Stimulated activated CD8-positive, alpha-beta memory T cell treated with anti-CD3 and anti-CD28 coated beads, Interleukin-4, amount 100 ng/mL, for 1 hour (primary cell): ENCODE measurements around the gene NCOA5.
A peak's percentile ranks its signal among the peaks of the same experiment; 100 is the strongest.
"Not testable (repeated sequence)": the region's sequence is repeated elsewhere in the genome, so short reads cannot be mapped to it uniquely, and the experiment has no call there.

Experiments used
- DNase-seq, 2 donors: peaks; one replicate each; pipeline ENCODE4 v3.0.0-alpha.2; 2020; ENCODE audit warnings: low read depth in 2 of 2, low spot score in 1 of 2

NCOA5 gene

DNA sequence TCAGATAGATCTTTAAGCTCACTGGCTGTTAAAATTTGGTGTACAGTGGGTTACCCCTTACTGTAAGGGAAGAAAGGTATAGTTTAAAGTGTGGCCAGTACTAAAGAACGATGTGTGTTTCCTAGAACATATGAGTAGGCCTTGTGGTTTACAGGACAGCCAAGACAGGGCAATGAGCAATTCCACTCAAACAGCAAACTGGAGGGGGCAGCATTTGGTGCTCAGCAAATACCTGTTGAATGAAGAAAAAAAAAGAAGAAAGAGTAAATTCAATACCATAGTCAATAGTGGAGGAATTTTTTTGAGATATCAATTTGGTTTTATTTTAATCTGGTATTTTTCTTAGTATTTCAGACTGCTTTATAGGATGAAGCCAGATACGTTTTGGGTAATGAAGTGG lies 3.8 kb upstream of the NCOA5 start:
- DNase-seq: no peak

DNA sequence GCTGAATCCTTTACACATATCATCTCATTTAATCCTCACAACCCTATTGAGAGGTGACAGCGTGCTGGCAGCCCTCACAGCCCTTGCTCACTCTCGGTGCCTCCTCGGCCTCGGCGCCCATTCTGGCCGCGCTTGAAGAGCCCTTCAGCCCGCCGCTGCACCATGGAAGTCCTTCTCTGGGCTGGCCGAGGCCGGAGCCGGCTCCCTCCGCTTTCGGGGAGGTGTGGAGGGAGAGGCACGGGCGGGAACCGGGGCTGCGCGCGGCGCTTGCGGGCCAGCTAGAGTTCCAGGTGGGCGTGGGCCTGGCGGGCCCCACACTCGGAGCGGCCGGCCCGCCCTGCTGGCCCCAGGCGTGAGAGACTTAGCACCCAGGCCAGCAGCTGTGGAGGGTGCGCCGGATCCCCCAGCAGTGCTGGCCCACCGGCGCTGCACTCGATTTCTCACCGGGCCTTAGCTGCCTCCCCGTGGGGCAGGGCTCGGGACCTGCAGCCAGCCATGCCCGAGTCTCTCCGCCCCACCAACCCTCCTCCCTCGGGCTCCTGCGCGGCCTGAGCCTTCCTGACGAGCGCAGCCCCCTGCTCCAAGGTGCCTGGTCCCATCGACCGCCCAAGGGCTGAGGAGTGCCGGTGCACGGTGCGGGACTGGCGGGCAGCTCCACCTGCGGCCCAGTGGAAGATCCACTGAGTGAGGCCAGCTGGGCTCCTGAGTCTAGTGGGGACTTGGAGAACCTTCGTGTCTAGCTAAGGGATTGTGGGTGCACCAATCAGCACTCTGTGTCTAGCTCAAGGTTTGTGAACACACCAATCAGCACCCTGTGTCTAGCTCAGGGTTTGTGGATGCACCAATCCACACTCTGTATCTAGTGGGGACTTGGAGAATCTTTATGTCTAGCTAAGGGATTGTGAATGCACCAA lies 2.1 kb upstream of the NCOA5 start:
- DNase-seq: not testable (repeated sequence)

DNA sequence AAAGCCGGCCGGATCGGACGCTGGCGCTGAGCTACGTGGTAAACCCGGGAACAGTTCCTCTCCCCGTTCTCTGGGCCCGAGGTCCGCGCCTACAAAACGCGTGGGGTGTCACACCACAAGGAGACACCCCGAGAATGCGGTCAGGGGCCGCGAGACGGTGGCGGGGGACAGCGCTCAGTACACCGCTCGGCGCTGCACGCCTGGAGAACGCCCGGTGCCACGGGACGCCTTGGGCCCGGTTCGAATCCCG lies 670 bp downstream of the NCOA5 start:
- peak in 1 of 2 donors; percentile 15 for DNase-seq

DNA sequence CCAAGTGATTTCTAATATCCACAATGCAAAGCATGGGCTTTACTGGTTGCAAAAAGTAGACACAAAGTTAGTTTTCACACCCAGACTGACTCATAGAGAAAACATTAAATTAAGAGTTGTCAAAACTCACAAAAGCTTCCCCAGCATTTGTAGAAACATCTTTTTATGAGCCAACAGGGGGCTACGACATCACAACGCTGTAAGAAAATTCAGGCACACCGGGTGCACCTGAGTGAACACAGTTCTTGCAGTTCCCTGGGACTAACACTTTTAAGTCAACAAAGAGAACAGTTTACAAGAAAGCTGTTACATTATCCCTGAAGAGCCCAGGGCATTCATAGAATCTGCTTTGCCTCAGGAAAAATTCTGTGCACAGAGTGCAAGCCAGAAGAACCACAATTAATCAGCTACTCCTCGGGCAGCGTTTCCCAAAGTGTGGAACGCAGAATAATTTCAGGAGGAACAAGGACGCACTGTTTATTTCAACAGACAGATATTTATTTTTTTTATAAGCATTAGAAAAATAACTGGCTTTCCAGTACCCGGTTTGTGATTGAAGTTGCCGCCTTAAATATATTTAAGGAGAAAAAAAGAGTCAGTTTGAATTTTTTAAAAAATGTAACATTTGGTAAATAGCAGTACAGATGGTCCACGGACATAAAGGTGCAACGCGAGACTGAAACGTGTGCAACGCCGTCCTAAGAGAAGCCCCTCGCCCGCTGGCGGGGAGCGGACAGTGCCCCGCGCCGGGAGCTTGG lies 1.2 kb downstream of the NCOA5 start:
- DNase-seq: no peak

DNA sequence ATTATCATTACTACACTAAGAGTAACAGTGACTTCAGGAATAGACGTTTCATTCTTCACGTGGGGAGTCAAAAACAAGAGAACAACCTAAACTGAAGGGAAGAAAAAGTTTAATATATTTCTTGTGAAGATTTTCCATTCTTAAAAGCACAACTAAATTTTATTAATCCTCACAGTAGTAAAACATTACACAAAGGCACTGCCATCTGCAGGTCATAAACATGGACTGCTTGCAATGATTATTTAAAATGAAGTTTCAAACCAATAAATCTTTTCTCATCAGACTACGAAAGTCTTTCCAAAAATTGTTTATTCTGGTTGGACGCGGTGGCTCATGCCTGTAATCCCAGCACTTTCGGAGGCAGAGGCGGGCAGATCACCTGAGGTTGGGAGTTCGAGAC lies 2.6 kb downstream of the NCOA5 start:
- DNase-seq: no peak

DNA sequence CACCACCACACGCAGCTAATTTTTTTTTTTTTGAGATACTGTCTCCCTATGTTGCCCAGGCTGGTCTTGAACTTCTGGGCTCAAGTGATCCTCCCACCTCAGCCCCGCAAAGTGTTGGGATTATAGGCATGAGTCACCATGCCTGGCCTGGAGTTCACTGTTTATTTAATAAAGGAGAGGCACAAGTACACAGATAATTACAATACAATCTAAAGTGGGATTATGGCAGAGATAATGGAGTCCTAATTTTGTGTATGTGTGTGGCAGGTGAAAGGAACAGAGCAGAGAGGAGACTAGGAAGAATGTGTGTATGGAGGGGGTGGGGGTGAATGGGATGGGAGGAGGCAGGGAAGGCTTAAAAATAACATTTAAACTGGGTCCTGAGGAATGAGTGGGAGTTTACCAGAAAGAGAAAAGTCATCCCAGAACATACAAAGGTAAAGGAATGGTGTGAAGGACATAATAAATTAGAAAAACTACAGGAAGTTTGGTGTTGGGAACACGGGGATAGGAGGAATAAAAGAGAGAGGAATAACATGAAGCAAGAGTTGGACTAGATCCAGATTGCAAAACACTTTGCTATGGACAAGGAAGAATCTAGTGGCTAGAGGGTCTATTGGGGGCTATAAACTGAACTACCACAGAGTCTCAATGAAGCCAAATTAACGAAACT lies 4.4 kb downstream of the NCOA5 start:
- no peak for DNase-seq

DNA sequence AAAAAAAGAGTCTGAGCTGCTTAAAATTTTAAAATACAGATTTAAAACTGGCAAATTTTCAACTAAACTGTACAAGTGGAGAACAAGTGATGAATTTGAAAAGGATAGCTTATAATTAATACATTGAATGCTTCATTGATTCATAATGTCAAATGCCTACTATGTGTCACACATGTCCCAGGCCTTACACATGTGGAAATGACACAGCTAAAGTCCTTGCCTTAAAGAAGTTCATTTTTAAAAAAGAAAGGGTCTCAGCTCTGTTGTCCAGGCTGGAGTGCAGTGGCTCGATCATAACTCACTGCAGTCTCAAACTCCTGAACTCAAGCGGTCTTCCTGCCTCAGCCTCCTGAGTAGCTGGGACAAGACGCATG lies 5.0 kb downstream of the NCOA5 start:
- DNase-seq: no peak

DNA sequence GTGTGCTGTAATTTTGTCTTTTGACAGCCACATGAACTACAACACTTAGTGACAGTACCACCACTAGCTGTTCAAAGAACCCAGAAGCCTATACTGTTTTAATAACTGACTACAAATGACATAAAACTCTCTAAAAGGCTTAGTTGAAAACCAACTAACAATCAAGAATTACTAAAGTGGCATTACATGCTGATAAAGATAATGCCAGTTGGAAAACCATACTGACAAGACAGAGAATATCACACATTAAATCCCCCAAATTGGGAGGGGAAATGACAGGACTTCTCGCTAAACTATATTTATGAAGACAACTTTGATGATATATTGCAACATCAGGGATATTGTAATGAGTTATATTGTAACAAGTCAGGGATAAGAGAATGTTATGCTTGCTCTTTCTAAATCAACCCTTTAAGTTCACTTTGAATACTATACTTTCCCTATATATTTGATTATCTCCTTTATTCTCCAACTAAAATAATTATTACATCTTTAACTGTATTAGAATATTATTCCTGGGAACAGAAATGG lies 6.2 kb downstream of the NCOA5 start:
- no peak for DNase-seq

DNA sequence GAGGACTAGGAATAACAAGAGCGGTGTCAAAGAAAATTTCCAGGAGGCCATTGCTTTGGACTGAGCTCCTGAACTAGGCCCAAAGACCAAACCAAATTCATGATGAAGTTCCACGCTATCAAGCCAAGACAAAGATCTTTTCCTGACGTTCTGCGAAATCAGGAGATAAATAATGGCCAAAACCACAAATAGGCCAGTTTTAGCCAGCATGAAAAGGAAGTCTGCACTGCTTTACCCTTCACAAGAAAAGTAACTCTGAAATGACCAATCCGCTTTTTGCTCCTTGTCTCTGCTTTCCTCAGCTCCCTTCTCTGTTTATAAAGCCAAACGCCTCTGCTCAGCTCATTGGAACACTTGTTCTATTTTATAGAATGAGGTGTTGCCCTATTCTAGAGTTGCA lies 6.7 kb downstream of the NCOA5 start:
- no peak for DNase-seq

DNA sequence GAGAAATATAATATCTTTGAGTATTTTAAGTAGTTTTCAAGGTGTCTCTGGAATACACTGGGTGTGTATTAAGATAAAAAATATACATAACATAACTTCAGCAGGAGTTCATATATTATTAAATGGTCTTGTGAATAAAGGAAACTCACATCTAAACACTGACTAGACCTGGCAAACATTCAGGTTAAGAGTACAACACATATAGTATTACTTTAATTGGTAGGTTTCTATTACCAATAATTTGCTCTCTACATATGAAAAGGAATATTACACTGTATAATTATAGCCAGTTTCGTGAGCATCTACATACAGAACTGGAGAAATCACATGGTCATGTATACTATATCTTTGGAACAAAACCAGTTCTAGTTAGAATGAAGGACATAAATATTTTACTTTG lies 8.7 kb downstream of the NCOA5 start:
- DNase-seq: no peak

DNA sequence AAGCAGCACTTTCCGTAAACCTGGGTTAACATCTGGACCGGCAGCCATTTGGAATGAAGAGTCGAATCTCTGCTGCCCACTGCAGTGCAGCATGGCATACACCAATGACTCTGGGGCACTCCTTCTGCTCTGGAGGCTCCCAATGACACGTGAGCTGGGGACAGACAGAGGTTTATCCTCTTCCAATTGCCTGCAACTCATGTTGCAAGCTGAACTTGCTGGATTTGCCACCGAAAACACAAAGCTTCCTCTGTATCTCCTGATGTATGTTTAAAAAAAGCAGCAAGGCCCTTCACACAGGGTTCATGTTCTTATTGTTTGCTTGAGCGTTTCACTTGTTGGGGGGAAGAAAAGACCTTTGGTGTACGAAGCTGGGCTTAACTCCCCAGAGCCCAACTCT lies 10.8 kb downstream of the NCOA5 start:
- DNase-seq: no peak

DNA sequence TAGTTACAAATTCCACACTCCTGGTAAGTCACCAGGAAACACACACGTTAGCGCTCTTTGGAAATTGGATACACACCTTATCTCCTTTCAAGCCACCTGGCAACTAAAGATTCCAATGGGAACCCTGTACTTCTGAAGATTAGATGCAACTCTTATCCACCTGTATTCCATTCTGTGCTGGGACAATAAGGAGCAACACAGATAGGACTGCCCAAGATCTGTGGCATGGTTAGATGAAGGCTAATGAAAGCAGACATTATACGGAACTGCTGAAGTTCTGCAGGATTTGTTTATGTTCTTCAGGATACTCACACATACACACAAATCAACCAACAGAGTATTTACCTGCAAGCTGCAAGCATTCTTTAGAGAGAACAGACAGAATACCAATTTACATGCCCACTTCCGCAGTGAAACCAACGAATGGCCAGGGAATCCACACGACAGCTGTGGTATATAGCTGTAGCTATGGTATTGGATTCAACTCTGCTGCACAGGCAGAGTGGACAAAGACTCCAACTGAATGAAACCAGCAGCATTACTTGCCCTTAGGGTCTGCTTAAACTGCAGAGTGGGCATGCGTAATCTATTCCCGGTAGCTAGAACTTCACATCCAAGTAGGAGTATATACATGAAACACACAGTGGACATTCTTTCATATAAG lies 12.0 kb downstream of the NCOA5 start:
- DNase-seq: no peak

DNA sequence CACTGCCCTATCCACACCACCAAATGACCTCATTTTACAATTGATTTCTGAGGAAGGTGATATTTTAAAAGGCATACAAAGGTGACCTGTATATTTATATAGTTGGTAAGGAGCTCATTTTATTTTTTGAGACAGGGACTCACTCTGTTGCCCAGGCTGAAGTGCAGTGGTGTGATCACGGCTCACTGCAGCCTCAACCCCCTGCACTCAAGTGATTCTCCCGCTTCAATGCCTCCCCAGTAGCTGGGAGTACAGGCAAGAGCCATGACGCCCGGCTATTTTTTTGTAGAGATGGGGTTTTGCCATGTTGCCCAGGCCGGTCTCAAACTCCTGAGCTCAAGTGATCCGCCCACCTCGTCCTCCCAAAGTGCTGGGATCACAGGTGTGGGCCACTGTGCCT lies 13.0 kb downstream of the NCOA5 start:
- DNase-seq: no peak

DNA sequence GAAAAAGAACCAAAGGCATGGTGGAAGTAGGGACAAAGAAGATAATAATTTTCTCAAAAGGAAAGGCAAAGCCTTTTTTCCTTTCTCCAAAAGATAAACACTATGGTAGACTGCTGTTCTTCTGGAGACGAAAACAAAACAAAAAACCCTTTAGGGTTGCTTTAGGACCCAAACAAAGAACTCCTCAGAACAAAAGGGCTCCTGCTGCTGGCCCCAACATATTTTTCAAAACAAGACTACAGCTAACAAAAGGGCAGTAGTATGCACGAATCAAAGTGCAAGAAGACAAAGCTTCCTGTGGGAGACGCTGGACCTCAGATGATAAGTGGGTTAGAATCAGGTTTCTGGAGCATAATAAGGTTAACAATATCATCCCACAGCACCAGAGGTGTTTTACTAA lies 15.8 kb downstream of the NCOA5 start:
- no peak for DNase-seq

DNA sequence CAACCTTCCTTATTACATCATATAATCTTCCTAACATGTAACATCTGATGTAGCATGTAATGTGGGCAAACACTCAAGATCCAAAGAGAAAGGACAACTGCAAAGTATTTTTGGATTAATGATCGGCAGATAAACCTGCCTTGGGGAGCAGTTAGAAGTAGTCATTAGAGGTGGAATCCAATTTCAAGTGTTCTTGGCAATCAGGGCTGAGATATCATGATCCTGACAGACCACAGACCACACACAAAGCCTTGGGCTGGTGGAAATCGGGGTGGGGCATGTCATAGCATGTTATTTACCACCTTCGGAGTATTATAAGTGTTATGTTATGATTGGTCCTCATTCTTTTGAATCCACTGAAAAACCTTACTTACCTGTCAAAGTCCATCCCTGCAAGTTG lies 16.3 kb downstream of the NCOA5 start:
- no peak for DNase-seq

DNA sequence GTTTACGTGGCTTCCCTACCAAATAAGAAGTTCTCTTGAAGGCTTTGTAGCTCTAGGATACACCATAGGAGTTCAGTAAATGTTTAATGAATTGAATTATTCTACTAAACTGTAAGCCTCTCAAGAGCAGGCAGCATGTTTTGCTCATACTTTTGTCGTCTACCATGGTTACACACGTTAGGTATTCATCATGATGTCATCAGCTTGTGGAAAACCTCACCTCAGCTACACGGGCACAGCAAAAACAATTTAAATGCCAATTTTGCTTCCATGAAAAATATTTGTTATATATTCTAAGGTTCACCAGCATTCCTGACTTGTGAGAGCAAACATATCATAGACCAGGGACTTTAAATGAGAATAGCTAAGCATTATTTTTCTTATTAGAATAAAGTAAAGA lies 16.7 kb downstream of the NCOA5 start:
- DNase-seq: no peak

DNA sequence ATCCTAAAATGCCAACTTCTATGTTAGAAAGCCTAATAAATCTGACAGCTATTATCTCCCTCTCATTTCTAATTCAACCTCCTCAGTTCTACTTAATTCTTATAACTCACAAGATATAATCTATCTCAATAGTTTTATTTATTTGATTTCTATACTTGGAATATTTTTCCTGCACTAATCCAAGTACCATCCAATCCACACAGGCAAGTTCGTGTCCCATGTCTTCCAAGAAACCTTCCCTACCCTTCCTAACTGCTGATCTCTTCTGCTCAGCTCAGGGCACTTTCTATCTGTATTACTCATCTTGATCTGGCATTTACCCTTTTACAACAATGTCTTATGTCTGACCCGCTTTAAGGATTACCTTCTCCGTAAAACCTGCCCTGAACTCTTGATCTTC lies 18.2 kb downstream of the NCOA5 start:
- DNase-seq: no peak

DNA sequence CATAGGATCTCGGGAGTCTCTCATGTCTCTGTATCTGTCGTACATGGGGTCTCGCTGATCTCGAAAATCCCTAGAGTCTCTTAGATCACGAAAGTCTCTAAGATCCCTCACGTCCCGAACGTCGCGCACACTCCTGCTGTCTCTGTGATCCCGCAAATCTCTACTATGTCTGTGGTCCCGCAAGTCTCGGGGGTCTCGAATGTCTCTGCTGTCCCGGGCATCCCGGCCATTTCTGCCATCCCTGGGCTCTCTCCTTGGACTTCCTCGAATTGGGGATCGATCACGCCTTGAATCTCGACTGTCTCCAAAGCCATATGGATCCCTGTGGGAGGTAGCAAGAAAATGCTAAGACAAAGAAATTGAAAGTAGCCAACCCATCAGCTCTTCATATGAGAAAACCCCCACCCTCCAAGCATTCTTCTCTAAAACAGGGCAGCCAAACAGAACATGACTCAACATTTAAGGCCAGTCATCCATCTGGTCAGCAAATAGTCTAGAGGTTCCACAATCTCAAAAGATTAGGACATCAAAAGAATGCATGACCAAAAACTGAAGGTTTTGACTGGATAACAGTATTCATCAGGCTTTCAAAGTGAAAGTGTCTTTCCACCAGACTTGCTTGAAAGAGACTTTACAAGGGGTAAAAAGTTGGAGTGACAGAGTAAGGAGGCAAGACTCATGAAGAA lies 19.4 kb downstream of the NCOA5 start:
- no peak for DNase-seq

DNA sequence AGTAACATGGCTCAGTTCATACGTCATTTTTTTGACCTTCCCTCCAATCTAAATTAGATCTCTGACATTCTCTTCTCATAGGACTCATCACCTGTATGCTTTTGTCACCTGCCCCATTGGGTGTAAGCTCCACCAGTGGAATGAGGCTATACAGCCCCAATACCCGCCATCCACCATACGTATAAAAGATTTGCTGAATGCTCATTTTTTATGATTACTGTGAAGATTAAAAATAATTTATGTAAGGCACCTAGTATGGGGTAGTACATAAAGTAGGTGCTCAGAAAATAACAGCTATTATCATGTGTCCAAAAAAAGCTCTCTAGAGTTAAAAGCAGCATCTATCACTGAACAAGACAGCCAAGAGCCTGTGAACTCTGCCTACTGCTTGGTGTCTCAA lies 24.1 kb downstream of the NCOA5 start:
- no peak for DNase-seq

DNA sequence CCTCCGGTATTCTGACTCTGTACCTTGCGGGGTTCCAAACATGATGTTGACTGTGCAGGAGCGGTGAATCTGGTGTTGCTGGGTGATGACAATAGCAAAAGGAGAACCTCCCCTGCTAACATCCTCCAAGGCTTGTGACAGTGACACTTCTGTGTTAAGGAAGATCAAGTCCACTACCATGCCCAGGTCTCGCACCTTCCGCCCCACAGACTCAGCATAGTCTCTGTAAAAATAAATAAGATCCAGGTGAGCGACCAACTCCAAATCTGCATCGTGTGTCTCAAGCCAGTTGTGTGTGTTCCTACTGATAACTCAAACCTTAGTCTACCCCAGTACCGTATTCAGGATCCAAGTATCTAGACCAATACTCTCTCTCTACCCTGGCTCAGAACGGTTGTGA lies 24.8 kb downstream of the NCOA5 start:
- no peak for DNase-seq

DNA sequence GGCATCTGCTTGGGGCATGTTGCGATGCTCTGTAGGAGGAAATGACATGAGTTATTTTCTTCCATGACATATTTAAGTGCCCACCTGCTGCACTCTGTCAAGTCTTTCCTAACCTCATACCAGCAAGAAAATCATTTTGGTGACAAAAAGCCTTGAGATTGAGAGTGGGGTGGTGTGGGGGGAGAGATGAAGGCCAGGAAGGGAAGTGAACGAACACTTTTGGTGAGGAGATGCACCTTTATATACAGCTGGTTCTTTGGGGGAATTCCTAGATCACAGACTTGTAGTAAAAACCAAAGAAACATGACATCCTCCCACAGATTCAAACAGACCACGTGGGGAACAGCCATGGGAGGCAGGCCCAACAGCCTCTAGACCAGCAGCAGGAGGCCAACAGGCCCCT lies 26.1 kb downstream of the NCOA5 start:
- DNase-seq: no peak
